Measurements from ENCODE around the gene ZNF334.

ZNF334 gene

DNA sequence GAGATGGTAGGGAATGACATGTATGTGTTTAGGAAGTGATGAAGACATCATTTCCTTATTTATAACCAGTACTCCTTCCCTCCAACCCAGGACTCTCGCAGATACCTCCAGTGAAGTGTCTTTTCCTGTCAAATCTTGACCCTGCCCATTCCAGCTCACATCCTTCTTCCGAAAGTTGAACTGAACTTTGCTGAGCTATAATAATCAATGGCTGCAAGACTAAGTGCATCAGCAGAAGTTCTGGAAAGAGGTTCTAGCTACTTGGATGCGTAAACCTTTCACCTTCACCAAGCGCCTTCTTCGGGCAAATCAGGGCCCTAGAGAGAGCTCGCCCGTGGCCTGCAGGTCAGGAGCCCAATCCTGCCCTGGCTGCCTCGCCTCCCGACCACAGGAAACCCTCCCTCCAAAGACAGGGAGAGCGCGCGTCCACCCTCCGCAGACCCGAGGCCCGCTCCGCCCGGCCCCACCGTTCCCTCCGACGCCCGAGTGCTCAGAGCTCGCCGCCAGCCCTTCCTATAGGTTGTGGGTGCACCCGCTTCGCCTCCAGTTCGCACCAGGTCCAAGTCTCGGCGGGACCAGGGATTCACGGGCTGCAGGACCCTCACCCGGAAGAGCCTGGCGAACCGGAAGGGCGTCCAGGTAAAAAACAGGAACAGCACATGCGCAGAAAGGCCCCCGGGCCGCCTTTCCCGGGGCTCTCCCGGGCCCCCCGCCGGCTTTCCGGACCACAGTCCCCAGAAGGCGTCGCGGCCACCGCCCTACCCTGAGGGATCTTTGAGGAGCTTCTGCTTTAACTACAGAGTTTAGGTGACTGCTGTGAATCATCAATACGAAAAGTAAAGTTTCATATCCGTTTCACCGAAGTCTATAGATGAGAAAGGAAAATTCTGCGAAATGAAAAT lies at the start of gene ZNF334:
Gene ZNF334, minus strand, starts transcription at position 617 of the 902 bp plus-strand sequence. CDS start 1,457 bp downstream, outside the sequence.
- peak; percentile 69 for DNase-seq

DNA sequence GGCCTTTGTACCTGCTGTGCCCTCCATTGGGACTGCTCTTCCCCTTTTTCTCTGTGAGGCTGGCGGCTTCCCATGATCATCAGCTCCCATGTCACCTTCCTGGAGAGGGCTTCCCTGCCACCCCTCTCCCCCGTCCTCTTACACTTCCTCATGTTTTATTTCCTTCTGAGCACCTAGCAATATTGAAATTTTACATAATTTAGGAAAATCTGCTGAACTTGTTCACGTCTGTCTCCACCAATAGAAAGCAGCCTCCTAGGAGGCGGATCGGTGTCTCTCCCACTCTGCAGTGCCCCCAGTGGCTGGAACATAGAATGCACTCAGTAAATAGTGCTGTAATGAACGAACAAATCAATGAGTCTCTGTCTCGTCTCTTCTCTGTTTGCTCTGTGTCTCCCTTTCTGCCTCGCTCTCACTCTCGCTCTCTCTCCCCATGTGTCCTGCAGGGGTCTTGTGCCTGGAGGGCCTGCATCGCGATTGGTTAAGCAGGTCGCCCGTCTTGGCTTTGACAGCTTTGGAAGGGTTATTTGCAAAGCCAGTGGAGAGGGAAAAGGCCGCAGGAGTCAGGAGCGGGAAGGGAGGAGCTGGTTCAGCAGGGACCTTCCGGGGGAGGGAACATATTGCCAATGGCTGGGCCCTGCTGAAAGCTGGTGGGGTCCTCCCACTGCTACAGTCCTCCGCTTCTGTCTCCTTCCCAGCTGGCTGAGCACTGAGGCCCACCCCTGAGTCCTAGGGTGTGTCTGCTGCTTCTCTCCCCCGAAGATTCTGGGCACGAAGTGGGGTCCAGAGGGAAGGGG lies 49.2 kb upstream of the ZNF334 start:
- no peak for DNase-seq

DNA sequence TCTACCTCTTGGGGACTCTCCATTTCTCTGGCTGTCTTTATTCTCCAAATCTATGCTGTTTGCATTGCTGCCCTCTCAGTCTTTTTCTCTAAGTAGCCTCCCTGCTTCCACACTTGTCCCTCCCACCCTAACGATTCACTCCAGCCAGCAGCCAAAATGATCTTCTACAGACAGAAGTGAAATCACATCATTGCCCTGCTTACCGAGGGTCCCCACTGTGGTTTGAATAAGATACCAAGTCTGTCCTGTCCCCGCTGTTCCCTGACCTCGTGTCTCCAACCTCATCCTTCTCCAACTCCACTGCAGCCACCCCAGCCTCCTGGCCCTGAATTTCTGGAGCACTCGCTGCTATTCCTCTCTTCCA lies 48.6 kb upstream of the ZNF334 start:
- DNase-seq = no peak

DNA sequence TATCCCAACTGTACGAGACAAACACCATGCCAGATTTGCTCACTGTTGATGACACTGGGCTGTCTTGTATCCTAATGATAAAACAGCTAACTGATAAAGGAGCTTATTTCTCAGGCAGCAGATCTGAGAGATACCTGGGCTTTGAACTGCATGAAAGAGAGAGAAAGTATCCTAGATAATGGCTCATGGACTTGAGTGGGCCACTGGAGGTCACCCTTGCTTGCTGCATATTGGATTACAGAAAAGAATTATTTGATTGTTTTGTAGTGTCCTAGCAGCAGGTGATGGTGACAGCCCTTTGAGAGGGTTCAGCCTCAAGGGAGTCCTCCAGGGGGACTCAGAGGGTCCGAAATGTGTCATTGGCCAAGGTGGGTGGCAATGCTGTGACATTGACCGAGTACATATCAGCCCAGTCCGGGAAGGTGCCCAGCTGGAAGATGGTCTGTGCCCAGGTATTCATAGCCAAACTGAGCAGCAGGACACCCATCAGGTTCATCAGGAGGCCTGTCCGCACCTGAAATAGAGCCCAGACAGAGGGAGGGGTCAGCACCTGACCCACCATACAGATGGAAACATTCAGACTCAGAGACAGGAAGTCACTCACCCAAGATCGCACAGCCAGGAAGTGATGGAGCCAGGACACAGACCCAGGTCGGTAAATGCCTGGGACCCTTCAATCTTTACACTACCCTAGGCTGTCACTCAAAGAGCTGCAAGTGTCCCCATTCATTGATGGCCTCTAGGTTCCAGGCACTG lies 46.5 kb upstream of the ZNF334 start:
- peak; percentile 1 for DNase-seq

DNA sequence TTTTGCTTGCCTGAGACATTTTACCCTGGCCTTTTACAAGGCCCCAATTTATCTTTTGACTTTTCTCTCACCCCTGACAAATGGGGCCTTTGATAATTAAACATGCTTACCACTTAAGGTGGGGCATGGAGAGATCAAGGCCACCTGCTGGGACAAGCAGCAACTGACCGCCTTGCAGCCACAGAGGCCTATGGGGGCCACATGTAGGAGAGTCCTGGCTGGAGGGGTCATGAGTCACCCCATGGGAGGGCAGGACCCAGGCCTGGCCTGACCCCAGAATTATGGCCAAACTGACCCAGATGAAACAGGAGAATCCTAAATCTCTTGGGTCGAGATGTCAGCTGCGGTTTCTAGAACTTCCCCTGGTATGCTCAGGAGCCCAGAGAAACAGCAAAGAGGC lies 45.6 kb upstream of the ZNF334 start:
- DNase-seq = no peak

DNA sequence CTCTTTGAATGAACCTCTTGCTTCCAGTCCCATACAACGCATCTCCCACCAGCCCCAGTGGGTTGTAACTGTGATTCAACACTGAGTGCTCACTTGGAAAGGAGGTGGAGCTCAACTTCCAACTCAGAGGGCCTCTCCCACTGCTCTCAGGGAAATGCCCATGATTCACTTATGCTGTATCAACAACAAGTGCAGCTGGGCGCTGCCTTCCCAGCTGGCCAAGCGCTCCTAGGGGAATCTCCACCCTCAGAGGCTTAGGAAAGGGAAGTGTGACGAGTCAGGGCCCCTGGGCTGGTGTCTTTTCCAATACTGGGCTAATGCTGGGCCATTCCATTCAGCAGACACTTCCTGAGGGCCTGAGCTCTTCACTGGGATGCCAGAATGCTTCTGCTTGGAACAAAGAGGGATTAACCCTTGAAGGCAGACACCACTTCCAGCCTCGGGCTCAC lies 45.2 kb upstream of the ZNF334 start:
- DNase-seq = no peak

DNA sequence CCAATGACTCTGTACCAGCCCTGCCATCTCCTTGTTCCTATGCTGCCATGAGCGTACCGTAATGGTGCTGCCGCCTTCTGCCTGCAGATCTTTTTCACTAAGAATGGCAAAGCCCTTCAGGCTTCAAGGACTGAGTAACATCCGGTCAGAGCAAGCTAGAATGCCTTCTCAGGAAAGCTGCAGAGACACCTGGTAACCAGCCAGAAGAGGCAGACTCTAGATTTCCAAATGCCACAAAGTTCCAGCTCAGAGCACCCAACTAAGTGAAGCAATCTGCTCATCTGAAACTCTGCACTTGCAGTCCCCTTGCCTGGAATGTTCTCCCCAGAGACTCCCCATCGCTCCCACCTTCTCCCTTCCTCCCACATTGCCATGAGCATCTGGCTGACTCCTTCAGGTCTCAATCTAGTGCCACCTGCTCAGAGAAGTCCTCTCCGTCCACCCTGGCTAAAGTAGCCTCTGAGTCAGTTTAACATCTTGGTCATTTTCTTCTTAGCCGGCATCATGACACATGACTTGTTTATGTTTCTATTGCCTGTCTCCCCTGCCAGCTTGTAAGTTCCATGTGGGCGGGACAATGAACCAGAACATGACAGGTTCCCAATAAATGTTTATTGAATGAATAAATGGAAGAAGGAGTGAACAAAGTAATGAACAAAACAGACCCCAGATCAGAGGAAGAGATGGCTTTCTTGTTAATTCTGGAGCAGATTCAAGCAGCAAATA lies 44.0 kb upstream of the ZNF334 start:
- no peak for DNase-seq

DNA sequence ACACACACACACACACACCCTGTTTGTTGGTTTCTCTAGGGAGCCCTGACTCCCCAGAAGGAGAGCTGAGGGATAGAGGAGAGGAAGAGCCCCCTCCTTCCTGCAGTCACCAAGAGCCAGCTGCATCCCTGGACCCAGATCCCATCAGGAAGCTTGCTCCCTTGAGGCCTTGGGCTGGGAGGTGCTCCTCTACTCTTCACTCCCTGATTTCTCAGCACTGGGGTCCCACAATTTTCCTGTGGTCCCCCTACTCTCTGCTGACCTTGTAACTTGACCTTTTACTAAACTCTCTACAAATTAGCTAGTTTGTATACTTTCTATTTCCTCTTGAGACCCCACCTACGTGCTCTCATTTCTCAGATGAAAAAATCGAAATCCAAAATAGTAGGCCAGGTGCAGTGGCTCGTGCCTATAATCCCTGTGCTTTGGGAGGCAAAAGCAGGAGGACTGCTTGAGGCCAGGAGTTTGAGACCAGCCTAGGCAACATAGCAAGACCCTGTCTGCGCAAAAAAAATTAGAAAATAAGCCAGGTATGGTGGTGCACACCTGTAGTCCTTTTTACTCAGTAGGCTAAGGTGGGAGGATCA lies 42.1 kb upstream of the ZNF334 start:
- DNase-seq = no peak

DNA sequence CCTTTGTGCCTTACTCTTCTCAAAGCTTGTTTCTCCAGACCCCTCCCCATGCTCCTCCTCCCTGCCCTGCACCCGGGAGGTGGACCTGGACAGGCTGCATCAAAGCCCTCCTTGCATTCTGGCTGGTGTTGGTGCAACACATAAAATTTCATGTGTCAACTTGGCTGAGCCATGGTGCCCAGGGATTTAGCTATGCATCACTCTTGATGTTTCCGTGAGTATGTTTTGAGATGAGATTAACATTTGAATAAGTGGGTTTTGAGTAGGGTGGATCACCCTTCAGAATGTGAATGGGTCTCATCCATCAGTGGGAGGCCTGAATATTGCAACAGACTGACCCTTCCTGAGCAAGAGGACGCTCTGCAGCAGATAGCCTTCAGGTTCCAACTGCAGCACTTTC lies 41.5 kb upstream of the ZNF334 start:
- no peak for DNase-seq

DNA sequence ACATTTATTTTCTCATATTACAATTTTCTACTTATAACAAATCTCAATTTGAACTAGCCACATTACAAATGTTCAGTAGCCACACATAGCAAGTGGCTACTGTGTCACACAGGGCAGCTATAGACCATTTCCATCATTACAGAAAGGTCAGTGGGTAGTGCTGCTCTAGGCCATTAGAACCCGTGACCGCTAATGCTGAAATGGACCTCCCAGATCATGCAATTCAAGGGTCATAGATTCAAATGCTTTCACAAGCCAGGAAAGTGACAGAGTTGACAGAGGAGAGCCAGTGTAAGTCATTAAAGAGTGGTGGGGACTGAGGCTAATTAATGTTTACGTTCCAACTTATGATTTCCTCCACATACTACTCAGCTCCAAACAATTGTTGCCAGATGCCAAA lies 40.6 kb upstream of the ZNF334 start:
- no peak for DNase-seq

DNA sequence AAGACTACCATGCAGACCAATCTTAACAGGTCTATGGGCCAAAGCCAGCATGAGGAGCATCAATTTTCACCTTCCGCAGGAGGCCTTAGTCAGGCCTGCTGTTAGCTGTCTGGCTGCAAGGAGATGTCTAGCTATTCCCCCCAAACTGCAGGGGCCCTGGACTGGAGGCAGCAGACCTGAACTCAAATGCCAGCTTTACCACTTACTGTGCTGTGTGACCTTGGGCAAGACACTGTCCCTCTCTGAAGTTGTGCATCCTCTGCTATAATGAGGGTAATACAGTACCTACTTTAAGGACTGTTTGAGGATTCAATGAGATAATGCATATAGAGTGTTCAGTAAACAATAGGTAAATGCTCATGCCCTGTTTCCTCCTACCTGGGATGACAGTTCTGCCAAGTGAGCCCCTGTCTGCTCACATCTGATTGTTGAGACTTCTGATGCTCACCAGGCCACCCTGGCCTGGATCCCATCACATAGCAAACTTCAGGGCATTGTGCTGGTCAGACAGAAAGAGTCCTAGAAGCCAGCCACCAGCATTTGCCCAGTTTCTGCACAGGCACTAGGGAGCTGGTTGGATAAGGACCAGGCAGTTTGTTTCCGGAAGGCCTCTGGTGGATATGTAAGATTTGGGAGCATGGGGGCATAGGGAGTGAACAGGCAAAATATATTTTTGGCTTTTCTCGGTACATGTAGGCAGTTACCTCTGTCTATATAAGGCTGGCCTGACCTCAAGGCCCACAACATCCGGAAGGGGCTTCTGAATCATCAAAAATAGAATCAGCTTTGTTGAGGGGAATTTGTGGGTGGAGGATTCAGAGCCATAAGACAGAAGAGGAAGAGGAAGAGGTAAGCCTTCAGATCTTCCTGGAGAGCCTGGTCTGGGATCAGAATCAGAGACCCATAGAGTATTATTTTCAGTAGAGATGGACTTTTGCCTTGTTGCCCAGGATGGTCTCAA lies 39.4 kb upstream of the ZNF334 start:
- no peak for DNase-seq

DNA sequence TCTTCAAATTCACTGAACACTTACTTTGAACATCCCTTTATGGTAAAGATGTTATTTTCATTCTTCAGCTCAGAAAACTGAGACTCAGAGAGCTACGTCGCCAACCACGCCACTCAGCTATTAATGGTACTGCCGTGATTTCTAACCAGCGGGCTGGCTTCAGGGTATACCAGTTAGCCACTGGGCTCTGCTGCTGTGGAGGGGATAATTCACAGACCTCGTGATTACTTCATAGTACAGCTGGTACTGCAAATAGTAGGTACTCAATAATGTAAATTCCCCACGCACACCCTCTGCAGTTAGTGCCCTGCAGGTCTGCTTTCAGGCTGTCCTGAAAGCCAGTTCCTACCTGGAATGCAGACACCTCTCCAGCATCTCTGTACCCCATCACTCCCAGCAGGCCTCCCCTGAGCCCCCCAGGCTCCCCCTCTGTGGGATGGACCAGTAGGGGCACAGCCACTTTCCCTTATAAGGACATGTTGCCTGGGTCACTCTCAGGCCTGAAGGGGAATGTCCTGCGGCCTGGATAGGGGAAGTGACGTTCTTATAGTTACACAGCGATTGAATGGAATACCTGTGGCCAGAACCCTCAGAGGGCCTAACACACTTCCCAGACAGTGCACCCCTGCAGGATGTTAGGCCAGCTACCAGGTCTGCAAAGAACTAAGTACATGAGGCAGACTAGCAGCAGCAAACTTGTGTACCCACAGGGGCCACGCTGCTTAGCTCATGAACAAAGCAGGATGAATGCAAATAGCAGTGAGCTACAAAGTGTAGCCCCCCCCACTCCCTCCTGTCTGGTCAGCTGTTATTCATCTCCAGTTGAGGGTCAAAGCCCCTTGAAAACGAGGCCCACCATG lies 38.4 kb upstream of the ZNF334 start:
- DNase-seq = no peak

DNA sequence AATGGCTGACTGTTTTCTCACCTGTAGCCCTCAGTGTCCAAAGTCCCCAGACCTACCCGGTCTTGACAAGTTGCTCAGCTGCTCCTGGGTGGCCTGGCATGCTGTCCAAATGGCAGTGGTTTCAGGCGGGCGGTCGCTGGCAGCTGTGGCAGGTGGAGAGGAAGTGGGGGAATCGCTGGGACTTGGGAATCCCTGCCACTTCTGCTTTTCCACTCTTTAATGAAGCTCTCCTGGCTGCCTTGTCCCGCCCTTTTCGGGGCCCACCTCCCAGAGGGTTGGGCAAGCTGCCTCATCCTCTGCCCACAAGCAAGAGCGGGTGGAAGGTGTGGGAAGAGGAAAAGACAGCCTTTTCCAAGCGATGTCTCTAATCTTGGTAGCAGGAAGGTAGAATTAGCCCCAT lies 37.1 kb upstream of the ZNF334 start, which contains the start of gene OCSTAMP:
Gene OCSTAMP, minus strand, starts transcription at position 194 of the 400 bp plus-strand sequence. Its CDS starts 94 bp downstream, at position 100.
- DNase-seq = no peak

DNA sequence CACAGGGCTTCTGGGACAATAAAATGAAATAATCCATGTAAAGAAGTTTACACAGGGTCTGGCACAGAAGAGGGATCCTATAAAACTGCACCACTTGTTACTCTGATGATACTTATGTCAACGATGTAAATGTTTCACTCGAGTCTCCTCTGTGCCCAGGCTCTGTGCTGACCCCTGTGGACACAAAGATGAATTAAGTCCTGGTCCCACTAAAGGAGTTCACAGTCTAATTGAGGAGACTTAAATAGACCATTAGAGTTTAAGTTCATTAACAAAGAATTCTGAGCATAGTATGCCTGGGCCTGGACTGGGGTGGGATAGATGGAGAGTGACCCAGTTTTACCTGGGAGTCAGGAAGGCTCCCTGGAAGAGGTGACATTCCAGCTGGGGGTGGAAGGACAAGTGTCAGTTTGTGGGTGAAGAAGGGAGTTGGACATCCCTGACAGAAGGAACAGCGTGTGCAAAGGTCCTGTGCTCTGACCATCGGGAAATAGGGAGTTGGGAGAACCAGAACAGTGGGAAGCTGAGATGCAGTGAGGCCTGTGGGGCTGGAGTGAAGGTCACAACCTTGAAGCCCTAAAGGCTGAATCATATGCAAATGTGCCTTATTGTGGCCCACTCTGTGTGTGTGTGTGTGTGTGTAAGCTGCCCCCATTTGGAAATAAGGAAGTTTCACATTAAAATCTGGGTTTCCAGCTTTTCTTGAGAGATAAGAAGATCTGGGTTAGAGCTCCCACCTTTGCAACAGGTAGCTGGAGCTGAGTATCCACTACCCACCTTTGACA lies 36.0 kb upstream of the ZNF334 start:
- DNase-seq = no peak

DNA sequence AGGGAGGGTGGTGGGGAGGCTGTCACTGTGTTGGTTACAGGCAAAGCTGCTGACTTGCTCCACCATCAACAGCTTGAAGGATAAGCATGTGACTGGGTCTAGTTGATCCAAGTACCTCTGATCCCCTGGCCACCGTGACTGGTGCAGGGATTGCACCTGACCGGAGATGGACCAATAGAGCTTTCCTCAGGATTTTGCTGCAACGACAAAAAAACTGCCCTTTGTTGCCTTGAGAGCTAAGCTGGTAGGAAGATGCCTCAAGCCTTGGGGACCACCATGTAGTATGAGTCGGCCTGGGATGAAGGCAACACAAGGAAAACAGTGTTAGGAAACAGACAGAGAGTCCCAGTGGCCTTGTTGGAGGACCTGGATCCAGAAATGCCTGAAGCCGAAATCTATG lies 35.3 kb upstream of the ZNF334 start:
- no peak for DNase-seq

DNA sequence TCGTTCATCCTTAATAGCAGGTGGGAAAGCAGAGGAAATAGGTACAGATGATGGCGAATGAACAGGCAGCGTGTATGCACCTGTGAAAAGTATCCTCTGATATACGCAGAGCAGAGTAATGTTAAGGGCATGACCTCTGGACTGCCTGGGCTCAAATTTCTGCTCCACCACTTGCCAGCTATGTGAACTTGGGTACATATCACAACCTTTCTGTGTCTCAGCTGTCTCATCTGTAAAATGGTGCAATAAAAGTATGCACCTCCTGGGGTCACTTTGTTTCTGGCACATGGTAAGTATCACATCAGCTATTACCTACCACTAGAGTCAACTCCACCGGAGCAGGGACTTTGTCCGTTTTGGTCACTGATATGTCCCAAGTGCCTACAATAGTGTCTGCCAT lies 34.6 kb upstream of the ZNF334 start:
- no peak for DNase-seq

DNA sequence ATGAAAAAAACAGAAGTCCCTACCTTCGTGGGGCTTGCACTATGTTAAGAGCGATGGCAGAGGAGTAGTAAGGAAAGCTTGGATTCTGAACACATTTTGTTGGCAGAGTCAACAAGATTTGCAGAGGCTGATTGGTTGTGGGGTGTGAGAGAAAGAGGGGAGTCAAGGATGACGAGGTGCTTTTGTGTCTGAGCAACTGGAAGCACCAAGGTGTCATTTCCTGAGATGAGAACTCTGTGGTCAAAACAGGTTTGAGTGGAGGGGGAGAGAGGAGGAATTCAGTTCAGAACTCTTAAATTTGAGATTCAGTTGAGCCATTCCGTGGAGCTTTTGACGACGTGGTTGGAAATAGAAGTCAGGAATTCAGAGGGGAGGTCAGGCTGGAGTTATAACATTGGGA lies 33.6 kb upstream of the ZNF334 start:
- no peak for DNase-seq

DNA sequence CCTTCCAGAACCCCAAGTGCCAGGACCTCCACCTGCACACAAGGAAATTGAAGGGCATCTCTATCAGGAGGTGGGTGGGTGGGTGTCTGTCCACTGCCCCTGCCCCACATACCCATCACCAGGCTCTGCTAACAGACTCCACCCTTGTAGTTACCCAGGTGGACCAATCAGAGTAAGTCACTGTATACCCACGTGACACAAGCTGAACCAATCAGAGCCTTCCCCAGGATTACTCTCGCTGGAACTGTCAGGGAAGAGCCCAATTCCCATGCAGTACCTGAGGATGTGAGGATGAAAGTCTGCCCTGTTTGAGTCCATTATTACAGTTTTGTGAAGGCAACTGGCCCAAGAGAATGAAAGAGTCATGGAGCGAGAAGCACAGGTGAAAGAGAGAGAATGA lies 32.9 kb upstream of the ZNF334 start:
- no peak for DNase-seq

DNA sequence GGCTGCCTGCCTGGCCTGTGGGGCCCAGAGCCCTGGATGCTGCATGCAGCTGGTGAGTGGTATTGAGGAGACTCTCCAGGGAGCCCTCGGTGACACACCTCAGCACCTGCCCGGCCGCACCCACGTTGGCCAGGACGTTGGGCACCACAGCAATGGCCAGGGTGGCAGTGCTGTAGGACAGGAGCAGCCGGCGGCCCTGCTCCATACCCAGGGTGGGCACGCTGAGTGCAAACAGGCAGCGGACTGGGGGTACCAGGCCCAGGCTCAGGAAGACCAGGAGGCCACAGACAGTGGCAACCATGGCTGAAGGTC lies 32.4 kb upstream of the ZNF334 start:
- DNase-seq = no peak
